Activated CD8-positive, alpha-beta memory T cell treated with anti-CD3 and anti-CD28 coated beads for 48 hours (primary cell): ENCODE results near the gene RIN3.
A peak's percentile ranks its signal among the peaks of the same experiment; 100 is the strongest.

Source experiments
- DNase-seq, 3 experiments: peaks; one replicate each; pipeline ENCODE4 v3.0.0-alpha.2; 2020; ENCODE audit warnings: low read depth in 2 of 3, low spot score in 2 of 3

Gene RIN3

DNA sequence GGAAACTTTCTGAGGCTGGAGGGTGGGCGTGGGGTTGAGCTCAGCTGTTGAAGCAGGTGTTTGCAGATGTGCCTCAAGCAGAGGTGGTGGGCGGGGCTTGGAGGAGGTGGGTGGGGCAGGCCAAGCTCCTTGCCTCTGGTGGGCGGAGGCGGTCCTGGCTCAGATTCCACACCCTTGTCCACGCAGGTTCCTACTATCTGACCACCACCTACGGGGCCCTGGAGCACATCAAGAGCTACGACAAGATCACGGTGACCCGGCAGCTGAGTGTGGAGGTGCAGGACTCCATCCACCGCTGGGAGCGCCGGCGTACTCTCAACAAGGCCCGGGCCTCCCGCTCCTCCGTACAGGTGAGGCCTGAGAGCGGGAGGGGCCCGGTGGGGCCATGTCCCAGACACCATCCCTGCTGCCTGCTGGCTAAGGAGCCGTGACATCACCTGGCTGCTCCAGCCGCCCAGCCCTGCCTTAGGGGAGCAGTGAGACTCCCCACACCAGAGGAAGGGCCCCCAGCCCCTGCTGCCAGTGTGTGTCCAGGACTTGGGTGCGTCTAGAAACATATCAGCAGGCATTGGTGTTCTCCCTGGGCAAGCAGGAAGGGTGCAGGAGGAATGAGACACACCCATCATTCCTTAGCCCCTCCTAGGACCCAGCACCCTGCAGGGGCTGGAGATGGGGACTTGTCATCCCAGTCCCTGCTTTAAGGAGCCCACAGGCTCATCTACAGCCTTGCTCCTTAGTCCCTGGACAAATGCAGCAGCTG, 171.4 kb downstream of the RIN3 start:
- no peak for DNase-seq

DNA sequence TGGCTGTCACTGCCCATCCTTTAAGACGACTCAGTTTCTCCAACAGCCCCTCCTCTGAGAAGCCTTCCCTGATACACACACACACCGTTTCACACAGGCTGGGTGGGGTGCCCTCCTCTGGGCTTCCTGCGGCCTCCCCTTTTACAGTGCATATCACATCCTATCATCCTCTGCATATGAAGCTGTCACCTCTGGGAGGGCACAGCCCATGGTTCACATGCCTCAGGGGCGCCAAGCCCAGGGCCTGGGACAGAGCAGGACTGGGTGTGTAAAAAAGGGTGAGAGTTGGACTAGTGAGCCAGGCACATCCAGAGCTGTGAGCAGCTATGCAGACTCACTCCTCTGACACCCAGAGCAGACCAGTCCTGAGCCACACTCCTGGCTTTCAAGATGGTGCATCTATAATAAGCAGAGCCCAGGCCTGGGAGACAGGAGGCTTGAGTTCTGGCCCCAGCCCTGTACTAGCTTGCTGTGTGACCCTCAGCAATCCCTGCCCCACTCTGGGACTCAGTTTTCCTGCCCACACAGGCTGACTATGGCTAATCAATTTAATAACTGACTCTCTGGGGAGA, 172.3 kb downstream of the RIN3 start:
- DNase-seq, result no peak

DNA sequence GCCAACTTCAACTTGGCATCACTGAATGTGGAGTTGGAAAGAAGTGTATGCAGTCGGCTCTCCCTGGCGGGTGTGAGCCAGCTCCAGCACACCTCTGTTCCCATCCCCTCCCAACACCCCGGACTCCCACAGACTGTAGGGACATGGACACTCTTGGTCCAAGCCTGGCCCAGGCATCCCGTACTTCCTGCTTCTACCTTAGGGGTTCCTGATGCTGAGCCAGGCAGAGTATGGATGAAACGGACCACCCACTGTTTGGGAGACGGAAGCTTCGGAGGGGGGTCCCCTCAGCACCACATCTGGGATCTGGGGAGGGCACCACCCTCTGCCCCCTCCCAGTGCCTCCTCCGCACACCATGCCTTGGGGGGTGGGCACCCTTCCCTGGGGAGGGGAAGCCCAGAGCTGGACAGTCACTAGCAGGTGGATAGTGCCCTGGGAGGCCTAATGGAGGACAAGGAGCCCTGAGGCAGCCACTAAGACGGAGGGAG, 172.9 kb downstream of the RIN3 start:
- DNase-seq, result no peak

DNA sequence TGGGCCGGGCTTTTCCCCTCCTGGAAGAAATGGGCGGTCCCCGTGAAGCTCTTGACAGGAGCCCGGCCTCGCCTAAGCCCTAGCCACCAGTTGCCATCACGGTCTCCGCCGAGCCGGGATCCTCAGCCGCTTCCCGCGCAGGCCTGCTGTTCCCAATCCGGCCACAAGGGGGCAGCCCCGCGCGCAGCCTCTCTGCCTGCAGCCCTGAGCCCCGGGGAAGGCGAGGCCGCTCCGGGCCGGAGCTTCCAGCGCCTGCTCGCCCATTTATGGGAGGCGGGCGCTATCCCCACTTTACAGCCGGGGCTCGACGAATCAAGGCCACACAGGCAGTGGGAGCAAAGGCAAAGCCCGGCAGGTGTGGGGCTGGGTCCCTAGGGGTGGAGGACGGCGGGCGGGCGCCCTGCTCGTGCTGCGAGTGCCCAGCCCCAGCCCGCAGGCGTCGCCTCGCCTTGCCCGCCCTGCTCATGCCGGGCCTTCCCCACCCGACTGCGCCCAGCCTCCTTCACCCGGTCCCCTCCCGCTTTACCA, 173.4 kb downstream of the RIN3 start:
- DNase-seq, result peak; percentile 33 to 86 (median 59)

DNA sequence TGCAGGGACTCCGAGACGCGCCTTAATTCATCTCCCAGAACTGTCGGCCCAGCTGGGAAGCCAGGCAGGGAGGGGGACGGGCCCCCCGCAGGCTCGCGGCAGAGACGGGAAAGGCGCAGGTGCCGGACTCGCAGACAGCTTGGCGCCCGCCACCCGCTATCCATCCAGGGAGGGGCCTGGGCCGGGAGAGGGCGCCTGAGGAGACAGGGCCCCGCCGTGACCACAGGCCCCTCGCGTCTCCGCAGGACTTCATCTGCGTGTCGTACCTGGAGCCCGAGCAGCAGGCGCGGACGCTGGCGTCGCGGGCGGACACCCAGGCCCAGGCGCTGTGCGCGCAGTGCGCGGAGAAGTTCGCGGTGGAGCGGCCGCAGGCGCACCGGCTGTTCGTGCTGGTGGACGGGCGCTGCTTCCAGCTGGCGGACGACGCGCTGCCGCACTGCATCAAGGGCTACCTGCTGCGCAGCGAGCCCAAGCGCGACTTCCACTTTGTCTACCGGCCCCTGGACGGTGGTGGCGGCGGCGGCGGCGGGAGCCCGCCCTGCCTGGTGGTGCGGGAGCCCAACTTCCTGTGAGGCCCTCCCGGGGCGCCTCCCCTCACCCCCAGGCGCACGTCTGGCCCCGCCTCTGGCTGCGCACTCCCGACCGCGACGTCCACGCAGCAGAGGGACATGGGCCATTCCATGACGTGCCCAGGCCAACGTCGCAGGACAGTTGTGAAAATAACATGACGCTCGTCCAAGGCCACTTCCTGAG, 174.3 kb downstream of the RIN3 start:
- DNase-seq, result no peak

DNA sequence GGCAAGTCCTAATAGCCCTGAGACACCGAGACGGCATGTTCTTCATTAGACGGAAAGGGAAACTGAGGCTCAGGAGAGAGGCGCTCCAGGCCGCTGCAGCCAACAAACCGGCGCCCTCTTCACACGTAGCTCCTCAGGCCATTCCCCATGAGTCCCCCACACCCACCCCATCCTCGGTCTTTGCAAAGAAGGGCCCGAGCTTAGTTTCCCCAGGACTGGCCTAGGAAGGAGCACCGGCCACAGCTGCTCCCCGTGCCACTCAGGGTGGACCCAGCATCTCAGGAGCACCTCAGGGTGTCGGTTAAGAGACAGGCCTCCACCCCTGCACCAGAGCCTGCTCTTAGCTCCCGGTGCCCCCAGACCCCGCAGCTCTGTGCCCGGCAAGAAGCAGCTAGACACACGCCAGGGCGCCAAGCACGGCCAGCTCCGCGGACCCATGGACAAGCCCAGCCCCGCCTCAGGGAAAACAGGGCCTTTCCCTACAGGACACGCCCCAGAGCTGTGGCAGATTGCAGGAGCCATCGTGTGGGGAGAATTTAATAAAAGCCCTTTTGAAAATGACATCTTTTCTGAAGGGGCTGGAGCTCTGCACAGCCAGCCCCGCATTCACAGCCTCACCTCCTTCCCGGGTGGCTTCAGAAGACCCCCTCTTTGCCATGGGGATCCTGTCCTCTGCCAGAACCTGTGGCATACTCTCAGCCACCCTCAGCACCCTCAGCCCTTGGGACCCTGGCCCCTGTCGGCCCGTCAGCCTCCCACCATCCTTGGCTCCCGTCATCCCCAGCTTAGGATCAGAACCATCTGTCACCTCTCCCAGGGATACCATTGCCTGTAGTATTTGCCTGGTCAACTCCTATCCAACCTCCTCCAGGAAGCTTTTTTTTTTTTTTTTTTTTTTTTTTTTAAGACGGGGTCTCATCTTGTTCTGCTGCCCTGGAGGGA, 175.1 kb downstream of the RIN3 start:
- DNase-seq, result no peak

DNA sequence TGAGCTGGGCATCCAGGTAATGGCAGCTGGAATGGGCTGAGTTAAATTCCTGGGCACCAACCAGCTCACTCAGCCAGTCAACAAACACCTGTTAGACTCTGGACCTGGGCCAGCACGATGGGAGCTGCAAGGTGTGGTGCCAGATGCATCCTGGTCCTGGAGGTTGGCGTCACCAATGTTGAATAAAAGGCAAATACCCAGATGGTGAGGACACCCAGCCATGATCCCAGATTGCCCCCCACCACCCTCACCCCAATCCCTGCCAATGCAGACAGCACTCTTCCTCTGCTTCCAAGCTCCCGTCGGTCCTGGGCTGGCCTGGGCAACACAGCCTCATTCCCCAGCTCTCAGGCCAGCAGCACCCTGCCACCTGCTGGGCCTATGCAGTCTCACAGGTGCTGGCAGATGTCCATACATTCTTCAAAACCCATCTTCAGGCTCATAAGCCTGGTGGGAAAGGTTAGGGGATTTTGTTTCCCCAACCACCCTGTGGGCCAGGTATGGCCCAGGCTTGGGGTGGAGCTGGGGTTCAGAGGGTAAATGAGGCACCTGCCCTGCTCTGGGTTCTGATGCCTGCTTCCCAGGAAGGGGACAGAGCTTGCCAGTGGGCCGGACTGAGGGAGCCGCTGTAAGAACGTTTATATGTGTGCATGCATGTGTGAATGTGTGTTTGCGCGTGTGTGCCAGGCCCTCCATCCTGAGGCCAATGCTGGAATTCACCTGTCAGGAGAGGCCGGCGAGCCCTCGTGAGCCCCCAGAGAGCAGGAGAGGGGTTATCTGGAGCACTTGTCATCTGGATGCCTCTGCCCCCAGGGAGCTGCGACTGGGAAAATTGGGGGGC, 176.8 kb downstream of the RIN3 start:
- DNase-seq, result no peak

DNA sequence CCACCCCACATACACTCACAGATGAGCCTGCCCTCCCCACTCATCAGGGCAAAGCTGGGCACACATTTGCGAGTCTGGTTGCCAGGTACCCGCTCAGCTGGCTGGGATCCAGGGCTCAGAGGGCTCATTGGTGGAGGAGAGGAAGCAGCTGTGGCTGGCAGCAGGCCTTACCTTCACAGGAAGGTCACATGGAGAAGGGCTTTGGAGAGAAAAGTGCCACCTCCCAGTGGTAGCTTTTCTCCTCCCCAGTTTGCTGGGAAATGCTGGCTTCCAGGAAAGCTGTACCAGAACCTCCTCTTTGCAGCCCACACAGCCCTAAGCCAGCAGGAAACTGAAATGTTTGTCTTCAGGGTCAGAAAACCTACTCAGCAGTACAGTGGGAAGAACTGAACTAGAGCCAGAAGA, 179.2 kb downstream of the RIN3 start:
- no peak for DNase-seq

DNA sequence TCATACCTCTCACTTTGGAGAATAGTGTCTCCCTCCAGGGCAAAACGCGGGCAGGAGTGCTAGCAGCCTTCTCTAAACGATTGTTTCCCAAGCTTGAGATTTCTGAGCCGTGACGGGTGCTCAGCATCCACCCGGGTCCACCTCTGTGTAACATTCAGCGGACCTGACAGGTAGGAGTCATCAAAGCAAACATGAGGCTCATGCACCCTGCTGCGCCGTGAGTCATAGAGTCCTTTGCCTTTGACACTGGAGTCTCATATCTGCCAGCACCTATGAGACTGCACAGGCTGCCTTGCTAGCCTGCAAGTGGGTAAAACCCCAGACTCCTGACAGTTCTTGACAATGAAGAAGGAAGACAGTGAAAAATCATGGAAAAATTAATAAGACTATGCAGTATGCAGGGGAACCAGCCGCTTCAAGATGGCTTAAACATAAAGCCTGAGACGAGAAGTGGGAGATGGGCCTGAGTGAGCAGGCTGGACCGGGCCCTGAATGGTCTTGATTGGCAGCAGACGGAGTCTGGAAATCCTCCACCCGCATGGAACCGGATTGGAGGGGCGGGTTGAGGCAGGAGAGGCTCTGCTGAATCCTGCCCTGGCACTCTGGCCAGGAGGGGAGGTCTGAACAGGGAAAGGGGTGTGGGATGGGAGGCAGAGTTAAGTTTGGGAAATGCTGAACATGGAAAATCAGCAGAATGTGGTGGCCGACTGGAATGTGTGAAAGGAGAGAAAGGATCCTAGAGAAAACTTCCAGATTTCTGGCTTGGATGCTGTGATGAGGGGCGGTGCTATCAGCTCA, 180.6 kb downstream of the RIN3 start:
- DNase-seq, result no peak

DNA sequence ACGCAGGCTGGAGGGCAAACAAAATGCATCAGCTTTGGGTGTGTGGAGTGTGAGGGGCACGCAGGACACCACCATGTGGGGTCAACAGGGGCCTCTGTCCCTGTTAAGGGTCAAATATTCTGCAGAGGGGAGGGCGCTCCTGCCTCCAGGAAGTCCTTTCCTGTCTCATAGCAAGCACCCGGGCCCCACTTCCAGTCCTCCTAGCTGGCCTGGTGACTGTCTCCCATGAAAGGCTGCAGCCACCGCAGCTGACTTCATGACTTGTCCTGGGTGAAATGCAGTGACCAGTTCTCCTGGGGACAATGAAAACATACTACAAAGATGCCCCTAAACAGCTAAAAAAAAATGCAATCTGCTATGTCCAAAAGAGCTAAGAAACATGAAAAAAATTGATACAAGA, 181.2 kb downstream of the RIN3 start:
- no peak for DNase-seq

DNA sequence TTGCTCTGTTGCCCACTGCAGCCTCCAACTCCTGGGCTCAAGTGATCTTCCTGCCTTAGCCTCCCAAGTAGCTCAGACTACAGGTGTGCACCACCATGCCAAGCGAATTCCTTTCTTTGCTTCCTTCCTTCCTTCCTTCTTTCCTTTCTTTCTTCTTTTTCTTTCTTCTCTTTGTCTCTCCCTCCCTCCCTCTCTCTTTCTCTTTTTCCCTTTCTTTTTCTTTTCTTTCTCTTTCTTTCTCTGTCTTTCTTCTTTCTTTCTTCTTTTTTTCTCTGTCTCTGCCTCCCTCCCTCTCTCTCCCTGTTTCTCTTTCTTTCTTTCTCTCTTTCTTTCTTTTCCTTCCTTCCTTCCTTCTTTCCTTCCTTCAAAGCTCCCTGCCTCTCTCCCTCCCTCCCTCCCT, 182.0 kb downstream of the RIN3 start:
- no peak for DNase-seq

DNA sequence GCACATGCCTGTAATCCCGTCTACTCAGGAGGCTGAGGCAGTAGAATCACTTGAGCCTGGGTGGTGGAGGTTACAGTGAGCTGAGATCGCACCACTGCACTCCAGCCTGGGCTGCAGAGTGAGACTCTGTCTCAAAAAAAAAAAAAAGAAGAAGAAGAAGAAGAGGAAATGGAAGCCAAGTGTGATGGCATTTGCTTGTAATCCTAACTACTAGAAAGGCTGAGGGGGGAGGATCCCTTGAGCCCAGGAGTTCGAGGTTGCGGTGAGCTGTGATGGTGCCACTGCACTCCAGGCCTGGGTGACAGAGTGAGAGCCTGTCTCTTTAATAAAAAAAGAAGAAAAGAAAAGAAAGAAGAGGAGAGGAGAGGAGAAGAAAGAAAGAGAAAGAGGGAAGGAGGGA, 182.8 kb downstream of the RIN3 start:
- DNase-seq, result no peak

DNA sequence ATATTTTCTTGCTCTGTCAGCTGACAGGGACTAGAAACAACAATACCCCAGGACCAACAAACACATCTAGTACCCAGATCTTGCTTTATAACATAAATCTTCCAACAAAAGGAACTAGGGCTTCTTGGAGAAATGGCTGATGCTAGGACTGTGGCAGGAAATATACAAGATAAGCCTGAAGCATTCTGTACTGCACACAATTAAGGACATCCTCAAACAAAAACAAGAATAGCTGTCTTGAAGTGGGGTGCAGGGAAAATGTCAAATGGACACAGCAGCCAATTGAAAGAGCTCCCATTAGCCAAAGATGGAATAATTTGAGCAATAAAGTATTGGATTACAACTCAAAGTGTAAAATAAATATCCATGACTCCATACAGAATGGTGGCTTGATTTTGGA, 184.8 kb downstream of the RIN3 start:
- DNase-seq, result no peak

DNA sequence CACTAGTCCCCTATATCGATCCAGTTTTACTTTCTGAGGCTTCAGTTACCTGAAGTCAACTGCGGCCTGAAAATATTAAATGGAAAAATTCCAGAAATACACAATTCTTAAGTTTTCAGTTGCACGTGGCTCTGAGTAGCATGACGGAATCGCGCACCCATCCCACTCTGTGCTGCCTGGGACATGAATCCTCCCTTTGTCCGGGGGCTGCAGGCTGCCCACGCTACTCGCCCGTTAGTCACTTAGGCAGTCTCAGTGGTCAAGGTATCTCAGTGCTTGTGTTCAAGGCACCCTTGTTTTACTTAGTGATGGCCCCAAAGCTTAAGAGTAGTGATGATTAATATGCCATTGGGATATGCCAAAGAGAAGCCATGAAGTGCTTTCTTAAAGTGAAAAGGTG, 188.2 kb downstream of the RIN3 start:
- DNase-seq, result no peak

DNA sequence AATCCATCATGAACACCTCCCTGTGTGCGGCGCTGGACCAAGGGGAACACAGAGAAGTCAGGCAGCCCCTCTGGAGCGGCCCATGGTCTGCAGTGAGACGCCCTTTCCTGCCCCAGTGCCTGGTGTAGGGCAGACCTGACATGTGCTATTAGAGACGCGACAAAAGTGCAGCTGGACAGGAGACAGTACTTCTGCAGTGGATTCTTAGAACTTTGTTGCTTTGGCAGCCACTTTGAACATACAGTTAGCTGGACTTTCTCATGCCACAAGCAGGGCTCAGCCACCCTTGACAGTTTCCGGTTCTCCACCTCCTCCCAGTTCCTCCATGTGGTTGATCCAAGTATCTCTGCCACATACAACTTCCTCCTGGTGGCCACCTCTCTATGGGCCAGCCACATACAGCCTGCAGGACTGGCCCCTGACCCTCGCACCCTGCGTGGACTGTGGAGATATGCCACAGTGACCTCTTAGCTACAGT, 188.9 kb downstream of the RIN3 start:
- no peak for DNase-seq

DNA sequence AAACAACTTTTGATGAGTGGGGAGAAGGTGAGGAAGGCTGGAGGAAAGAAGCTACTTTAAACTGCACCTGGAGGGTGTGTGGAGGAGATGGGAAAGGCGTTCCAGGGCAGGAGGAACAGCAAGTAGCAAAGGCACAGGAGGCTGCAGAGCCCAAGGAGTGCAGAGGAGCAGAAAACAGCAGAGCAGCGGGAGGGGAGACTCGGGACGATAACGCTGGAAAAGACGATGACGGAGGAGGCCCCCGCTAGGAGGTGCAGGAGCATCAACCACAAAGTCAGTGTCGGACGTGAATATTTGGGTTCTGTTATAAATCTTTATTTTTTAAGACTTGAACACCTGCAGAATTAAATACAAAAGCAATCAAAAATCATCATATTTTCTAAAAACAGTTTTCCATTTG, 189.9 kb downstream of the RIN3 start:
- DNase-seq, result no peak

DNA sequence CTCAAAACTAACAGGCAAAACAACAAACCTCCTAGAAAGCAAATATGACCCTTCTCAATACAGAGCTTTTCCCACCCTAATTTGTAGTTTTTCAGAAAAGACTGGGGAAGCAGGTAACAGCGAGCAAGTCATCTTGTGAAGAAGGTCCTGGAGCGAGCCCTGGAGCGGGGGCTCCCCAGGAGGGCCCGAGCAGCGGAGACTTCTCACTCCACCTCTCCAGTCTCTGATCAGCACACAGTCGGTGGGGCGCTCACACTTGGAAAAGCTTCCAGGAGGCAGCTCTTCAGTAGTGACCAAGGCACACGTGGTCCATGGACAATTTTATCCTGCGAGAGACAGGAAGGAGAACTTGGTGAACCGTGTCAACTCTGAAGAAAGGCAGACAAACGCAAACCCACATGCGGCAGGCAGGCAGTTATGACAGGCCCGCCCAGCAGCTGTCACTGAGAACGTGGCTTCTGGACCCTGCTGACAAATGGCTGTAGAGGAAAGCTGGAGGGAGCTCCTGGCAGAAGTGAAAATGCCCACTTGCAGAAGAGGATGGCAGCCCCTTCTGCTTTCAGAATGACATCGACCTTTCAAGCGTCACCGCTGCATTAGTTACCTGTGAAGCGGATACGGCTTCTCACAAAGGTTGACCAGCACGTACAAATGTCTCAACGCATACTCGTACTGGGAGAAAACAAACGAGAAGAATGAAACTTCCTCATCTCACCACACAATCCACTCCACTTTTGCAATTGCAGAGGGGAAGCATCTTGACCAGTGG, 190.6 kb downstream of the RIN3 start:
- DNase-seq, result no peak

DNA sequence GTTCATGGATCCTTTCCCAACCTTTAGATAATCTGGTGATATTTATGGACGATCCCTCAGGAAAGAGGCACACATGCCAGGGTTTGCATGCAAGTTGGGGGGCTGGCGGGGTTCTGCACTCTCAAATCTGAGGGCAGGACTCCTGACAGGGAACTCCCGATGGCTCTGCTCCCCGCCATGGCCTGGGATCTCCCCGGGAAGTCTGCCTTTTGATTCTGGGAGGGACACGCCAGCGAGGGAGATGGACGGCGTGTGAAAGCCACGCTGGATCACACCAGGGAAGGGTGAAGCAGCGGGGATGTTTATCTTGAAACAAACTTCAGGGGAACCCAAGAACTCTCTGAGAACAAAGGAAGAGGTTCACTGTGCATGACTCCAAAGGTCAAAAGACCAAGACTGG, 191.2 kb downstream of the RIN3 start:
- DNase-seq, result no peak
